DMS153 treated with DMSO at 0.1 percent for 48 hours (cell line): ENCODE results near the gene RRAS.

Source experiments
- DNase-seq: peaks from one replicate; lab custom pipeline; 2025; ENCODE audit not compliant: unreplicated experiment; lab: John Stamatoyannopoulos, UW

The RRAS gene

GRCh38 chr19:49677231-49677900 is 37.4 kb upstream of the RRAS start, which contains the start of gene PRMT1:
TSS of gene PRMT1 (plus strand) at chr19:49677271. CDS start at chr19:49677281, 10 bp downstream.
- no peak for DNase-seq

GRCh38 chr19:49676784-49677230 is 36.9 kb upstream of the RRAS start:
- peak; percentile 98 for DNase-seq

GRCh38 chr19:49676136-49676783 is 36.3 kb upstream of the RRAS start:
- DNase-seq: peak; percentile 85

GRCh38 chr19:49672131-49672919 is 32.4 kb upstream of the RRAS start:
- peak; percentile 67 for DNase-seq

GRCh38 chr19:49669516-49669915 is 29.6 kb upstream of the RRAS start:
- no peak for DNase-seq

- no peak for DNase-seq
Measured at GRCh38 chr19:49667473-49667872, 27.5 kb upstream of the RRAS start.

- no peak for DNase-seq
Measured at GRCh38 chr19:49666120-49666444, 26.1 kb upstream of the RRAS start.

- DNase-seq: peak; percentile 87
Measured at GRCh38 chr19:49665351-49666119, 25.6 kb upstream of the RRAS start, which contains the start of the genes BCL2L12 and IRF3. TSS of gene BCL2L12 (plus strand) at chr19:49665933. CDS start at chr19:49666693, 760 bp downstream. TSS of gene IRF3 (minus strand) at chr19:49665857. CDS start at chr19:49664838, 1,019 bp downstream.

- DNase-seq: no peak
Measured at GRCh38 chr19:49665036-49665350, 25.1 kb upstream of the RRAS start.

- peak; percentile 75 for DNase-seq
Measured at GRCh38 chr19:49664171-49665035, 24.5 kb upstream of the RRAS start.

GRCh38 chr19:49663224-49663623 is 23.3 kb upstream of the RRAS start:
- DNase-seq: no peak

GRCh38 chr19:49662011-49662410 is 22.1 kb upstream of the RRAS start:
- no peak for DNase-seq

GRCh38 chr19:49660338-49660961 is 20.5 kb upstream of the RRAS start:
- DNase-seq: no peak

GRCh38 chr19:49658566-49659442 is 18.9 kb upstream of the RRAS start:
- DNase-seq: no peak

- no peak for DNase-seq
Measured at GRCh38 chr19:49658139-49658517, 18.2 kb upstream of the RRAS start.

GRCh38 chr19:49657493-49658138 is 17.7 kb upstream of the RRAS start:
- DNase-seq: no peak

- DNase-seq: no peak
Measured at GRCh38 chr19:49656456-49657109, 16.6 kb upstream of the RRAS start.
